IPS-NIHi7 (cell line): ENCODE results near the gene HIP1R.
"Not testable (repeated sequence)": the region's sequence is repeated elsewhere in the genome, so short reads cannot be mapped to it uniquely, and the experiment has no call there.

Experiments used
- DNase-seq: peaks from one replicate; pipeline ENCODE4 v3.0.0; 2012; ENCODE audit warnings: mixed read lengths; ENCODE audit errors: extremely low spot score

HIP1R gene

DNA sequence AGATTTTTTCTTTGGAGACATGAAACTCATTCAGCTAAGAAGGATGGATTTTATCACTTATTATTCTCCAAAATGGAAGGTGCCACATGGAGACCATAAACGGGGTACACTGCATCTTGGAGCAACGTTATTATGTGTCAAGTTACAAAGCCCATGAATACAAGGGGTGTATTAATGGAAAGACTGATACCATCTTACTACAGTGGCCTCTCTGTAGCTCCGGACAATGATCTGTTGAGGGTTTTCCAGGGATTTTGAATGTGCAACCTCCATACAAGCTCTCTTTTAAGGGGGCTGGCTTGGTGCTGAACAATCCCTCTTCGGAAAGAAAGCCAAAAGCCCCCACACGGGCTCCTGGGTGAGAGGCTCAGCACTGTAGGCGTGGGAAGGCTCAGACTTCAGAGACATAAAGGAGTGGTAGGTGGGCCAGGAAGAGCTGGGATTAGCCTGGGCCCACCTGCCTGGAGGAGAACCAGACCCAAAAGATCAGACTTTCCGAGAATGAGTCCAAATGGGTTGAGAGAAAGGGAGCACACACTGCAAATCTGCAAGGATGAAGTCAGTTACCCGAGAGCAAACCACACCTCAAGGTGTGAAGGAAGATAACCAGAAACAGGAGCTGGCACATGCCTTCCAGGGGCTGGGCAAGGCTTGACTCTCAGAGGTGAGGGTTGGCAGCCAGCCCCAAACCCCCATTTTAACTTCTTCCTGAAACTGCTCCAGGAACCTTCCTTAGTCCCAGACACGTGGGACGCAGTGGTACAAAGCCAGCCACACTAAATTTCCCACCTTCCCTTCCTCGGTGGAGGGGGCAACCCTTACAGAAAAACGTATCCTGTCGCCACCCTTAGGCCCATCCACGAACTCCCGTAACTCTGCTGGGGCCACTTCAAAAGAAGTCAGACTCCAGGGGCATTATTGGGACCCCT is 59.2 kb downstream of the HIP1R start:
- no peak for DNase-seq

DNA sequence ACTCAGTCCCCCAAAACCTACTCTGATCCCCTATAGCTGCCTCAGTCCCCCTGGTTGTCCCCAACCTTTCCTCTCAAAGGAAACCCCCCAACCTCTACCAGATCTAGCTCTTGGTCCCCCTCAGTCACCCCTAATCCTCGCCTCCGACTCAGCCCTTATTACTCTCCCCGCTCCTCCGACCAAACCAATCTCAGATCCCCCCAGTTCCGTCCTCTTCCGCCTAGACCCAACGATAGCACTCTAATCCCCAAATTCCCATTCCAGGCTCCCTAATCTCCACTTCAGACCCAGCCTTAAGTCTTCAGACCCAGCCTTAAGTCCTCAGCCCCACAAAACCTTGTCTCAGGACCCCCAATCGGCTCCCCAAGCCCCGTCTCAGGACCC is 60.1 kb downstream of the HIP1R start:
- DNase-seq, result no peak

DNA sequence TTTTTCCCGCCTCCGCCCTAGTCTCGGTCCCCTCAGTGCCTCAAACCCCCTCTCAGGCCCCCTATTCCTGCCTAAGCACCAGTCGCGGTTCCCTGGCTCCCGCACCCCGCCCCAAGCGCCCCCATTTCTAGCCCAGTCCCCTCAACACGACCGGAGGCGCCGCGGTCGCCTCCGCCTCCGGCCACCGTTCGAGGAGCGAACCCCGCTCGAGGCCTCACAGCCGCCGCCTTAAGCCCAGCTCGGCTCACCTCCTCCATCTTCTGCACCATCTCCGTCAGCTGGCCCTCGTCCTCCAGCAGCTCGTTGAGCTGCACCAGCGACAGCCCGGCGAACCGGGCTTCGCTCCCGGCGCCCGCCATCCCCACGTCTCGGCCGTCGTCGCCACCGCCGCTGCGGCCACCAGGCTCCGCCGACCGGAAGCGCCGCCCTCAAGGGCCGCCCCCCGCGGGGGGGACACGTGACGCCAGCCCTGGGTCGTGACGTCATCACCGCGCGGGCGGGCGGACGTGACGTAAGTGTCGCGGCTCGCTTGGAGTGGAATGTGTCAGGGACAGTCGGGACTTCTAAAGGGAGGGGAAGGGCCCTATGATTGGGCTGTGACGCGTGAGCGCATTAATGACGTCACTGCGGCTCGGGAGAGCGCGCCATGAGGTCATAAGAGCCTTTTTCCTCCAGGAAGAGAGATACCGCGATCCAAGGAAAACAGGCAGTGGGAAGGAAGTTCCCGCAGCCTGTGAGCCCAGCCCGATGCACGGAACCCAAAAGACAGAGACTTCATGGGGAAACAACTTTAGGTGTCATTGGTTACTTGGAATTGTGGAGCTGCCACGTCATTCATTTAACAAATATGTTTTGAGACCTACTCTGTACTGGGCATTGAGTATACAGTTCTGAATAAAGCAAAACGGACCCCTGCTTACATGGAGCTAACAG is 60.7 kb downstream of the HIP1R start, which contains the start of gene VPS37B:
VPS37B (minus strand) TSS at position 421 of the 933 bp plus-strand sequence; CDS start at position 359, 62 bp downstream.
- peak; percentile 86 for DNase-seq

DNA sequence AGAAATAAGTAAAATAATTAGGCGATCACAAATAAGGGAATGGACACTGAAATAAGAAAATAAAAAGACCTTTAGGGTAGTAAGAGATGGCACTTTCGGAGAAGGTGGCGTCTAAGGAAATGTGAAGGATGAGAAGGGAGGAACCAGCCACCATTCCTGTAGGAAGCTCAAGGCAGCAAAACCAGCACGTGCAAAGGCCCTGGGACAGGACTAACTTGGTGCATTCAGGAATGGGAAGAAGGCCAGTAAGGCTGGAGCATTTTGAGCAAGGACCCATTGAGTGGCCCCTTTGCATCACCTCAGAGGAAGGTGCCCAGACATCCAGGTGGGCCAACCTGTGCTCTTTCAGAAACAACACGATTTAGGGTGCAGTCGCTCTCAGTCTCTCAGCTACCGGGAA is 61.4 kb downstream of the HIP1R start:
- no peak for DNase-seq

DNA sequence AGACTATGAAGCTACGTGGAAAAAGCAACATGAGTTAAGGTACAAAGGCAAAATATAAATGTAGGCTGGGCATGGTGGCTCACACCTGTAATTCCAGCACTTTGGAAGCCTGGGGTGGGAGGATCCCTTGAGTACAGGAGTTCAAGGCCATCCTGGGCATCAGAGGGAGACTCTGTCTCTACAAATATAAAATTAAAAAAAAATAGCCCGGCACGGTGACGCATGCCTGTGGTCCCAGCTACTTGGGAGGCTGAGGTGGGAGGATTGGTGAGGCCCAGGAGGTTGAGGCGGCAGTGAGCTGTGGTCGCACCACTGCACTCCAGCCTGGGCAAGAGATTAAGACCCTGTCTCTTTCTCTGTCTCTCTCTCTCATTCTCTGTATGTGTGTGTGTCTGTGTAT is 64.6 kb downstream of the HIP1R start:
- no peak for DNase-seq

DNA sequence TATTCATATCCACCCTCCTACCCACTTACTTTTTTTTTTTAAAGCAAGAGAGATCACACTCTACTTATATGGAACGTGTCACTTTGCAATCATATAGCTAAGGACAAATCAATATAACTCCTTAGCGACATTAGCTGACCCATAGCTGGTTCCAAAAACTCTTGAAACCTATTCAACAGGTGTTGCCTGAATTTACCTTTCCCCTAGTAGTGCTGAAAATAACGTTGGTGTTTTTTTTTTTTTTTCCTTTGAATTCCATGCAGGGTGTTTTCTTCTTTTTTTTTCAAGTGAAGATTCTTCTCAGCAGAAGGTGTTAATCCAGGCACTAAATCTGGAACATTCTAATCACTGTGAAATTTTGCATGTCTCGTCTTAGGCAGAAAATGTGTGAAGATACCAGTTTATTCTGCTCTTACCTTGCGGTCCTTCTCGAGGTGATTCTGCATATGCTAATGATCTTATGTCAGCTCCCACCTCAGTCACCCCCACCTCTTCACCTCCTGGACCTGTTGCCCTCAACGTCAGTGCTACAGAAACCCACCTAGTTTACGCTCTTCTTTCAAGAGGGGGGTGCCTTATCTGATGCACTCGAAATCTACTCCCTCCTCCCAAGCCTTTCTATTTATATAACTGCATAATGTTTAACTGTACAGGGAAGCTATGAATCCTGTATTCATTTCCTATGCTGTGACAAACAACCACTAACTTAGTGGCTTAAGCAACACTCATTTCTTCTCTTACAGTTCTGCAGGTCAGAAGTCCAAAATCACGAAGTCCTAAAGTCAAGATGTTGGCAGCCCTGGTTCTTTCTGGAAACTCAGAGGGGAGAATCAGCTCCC is 67.8 kb downstream of the HIP1R start:
- DNase-seq, result no peak

DNA sequence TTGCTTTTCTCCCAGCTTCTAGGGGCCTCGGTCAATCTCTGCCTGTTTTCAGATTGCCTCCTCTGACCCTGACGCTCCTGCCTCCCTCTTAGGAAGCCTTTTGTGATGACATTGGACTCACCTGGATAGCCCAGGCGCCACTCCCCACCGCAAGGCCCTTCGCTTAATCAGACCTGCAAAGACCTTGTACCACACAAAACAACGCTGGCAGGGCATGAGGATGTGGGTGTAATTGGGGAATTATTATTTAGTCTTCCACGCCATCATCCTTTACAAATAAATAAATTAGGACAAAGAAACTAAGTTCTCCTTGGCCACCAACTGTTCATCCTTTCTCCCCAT is 68.4 kb downstream of the HIP1R start:
- DNase-seq, result no peak

DNA sequence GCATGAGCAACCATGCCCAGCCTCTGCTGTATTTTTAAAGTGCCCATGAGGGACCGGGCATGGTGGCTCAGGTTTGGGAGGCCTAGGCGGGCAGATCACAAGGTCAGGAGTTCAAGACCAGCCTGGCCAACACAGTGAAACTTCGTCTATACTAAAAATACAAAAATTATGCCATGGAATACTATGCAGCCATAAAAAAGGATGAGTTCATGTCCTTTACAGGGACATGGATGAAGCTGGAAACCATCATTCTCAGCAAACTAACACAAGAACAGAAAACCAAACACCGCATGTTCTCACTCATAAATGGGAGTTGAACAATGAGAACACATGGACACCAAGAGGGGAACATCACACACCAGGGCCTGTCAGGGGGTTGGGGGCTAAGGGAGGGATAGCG is 70.0 kb downstream of the HIP1R start:
- not testable (repeated sequence) for DNase-seq

- no peak for DNase-seq
Measured at GRCh38 chr12:122908915-122909314, 73.7 kb downstream of the HIP1R start.

DNA sequence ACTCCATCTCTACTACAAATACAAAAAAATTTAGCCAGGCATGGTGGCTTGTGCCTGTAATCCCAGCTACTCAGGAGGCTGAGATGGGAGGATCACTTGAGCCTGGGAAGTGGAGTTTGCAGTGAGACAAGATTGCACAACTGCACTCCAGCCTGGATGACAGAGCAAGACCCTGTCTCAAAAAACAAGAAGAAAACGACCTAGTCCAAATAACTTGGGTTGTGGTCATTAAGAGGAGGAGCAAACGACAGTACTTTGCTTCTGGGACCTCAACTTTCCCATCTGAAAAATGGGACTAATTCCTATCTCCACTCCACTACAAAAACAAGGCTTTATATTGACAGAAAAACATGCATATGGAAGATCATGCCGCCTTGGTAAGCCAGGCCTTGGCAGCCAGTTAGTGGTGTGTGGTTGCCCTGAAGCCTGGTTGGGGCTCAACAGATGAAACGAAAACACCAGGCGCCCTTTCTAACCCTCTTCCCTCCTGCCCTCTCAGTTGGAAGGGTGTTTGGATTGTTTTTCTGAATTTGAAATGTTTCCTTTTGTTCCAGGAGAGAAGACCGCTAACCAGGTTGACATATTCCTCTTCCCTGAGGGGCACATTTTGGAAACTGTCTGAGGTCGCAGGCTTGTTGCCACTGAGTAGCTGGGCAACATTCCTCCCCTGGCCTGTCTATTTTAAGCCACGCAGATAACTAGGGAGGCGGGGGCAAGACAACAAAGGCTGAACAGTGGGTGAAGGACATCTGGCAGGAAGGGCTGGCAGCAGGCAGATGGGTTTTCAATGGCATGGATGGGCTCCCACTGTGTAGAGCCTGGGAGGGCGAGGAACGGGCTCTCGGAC is 74.4 kb downstream of the HIP1R start:
- peak; percentile 40 for DNase-seq
